Measurements from ENCODE around the gene TMEM239.

DNA sequence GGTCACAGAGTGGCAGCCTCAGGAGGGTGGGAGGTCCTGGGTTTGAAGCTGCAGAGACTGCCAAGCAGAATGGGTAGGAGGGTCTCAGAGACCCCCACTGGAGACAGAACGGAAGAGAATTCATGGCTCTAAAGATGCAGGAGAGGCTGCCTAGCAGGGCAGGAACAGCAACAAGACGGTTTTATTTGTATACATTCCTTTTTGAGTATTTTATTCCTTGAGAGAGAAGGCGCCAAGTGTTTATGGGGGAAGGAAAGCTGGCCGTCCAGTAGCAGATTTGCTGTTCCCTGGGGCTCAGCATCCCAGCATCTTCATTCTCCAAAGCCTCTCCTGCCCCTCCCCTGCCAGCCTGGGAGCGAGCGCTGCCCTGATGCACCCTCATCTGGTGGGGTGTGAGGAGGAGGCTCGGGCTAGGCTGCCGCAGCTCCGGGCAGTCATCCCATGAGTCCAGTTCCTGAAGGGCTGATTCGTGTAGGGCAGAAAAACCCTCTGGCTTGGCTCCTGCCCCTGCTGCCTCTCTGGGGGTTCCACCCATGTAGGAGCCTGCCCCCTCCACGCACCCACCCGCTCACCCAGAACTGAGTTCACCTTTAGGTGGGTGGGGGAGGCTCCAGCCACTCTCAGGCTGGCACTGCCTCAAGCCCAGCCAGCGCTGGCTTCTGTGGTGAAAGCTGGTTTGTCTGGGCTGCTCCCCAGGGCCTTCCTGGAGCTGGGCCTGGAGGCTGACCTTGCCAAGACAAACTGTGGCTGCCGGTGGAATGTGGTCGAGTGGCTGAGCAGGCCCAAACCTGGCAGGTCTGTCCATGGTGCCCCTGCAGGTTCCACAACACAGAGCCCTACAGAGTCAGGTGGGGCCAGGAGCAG is 48.2 kb upstream of the TMEM239 start:
- TF ChIP-seq, protein P1, sequence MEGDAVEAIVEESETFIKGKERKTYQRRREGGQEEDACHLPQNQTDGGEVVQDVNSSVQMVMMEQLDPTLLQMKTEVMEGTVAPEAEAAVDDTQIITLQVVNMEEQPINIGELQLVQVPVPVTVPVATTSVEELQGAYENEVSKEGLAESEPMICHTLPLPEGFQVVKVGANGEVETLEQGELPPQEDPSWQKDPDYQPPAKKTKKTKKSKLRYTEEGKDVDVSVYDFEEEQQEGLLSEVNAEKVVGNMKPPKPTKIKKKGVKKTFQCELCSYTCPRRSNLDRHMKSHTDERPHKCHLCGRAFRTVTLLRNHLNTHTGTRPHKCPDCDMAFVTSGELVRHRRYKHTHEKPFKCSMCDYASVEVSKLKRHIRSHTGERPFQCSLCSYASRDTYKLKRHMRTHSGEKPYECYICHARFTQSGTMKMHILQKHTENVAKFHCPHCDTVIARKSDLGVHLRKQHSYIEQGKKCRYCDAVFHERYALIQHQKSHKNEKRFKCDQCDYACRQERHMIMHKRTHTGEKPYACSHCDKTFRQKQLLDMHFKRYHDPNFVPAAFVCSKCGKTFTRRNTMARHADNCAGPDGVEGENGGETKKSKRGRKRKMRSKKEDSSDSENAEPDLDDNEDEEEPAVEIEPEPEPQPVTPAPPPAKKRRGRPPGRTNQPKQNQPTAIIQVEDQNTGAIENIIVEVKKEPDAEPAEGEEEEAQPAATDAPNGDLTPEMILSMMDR (IDR thresholded peaks at IDR 0.05): no peak
- no peak for TF ChIP-seq ZFX (IDR thresholded peaks at IDR 0.05; ENCODE audit: borderline replicate concordance)

Data from 22Rv1 (cell line).